Measurements from ENCODE around the gene CRYBB3.

Gene CRYBB3

GRCh38 chr22:25205847-25206246, 6.2 kb downstream of the CRYBB3 start:
- TF ChIP-seq REST (IDR thresholded peaks at IDR 0.05; ENCODE audit: insufficient read depth in 1 of 2, low read depth in 2 of 2, low read length in 2 of 2) (no peak), POLR2AphosphoS5 (IDR thresholded peaks at IDR 0.05; ENCODE audit: low read depth, low read length) (no peak), FOXP2 (optimal IDR thresholded peaks at IDR 0.05; ENCODE audit: borderline replicate concordance, extremely low read depth, extremely low read length, insufficient read depth) (no peak), TAF1 (IDR thresholded peaks at IDR 0.05; ENCODE audit: borderline replicate concordance, insufficient read depth, low read length) (no peak), SIN3A (IDR thresholded peaks at IDR 0.05; ENCODE audit: borderline replicate concordance, insufficient read depth, low read length) (no peak)

GRCh38 chr22:25206998-25207397, 7.3 kb downstream of the CRYBB3 start:
- TF ChIP-seq TAF1 (IDR thresholded peaks at IDR 0.05; ENCODE audit: borderline replicate concordance, insufficient read depth, low read length) (no peak), FOXP2 (optimal IDR thresholded peaks at IDR 0.05; ENCODE audit: borderline replicate concordance, extremely low read depth, extremely low read length, insufficient read depth) (no peak), REST (IDR thresholded peaks at IDR 0.05; ENCODE audit: insufficient read depth in 1 of 2, low read depth in 2 of 2, low read length in 2 of 2) (no peak), POLR2AphosphoS5 (IDR thresholded peaks at IDR 0.05; ENCODE audit: low read depth, low read length) (no peak), SIN3A (IDR thresholded peaks at IDR 0.05; ENCODE audit: borderline replicate concordance, insufficient read depth, low read length) (no peak)

- TF ChIP-seq TAF1 (IDR thresholded peaks at IDR 0.05; ENCODE audit: borderline replicate concordance, insufficient read depth, low read length) (no peak), POLR2AphosphoS5 (IDR thresholded peaks at IDR 0.05; ENCODE audit: low read depth, low read length) (no peak), REST (IDR thresholded peaks at IDR 0.05; ENCODE audit: insufficient read depth in 1 of 2, low read depth in 2 of 2, low read length in 2 of 2) (no peak), SIN3A (IDR thresholded peaks at IDR 0.05; ENCODE audit: borderline replicate concordance, insufficient read depth, low read length) (no peak), FOXP2 (optimal IDR thresholded peaks at IDR 0.05; ENCODE audit: borderline replicate concordance, extremely low read depth, extremely low read length, insufficient read depth) (no peak)
Observed at GRCh38 chr22:25207553-25208157, 8.0 kb downstream of the CRYBB3 start.

GRCh38 chr22:25208328-25208727, 8.7 kb downstream of the CRYBB3 start:
- TF ChIP-seq POLR2AphosphoS5 (IDR thresholded peaks at IDR 0.05; ENCODE audit: low read depth, low read length) (no peak), FOXP2 (optimal IDR thresholded peaks at IDR 0.05; ENCODE audit: borderline replicate concordance, extremely low read depth, extremely low read length, insufficient read depth) (no peak), TAF1 (IDR thresholded peaks at IDR 0.05; ENCODE audit: borderline replicate concordance, insufficient read depth, low read length) (no peak), REST (IDR thresholded peaks at IDR 0.05; ENCODE audit: insufficient read depth in 1 of 2, low read depth in 2 of 2, low read length in 2 of 2) (no peak), SIN3A (IDR thresholded peaks at IDR 0.05; ENCODE audit: borderline replicate concordance, insufficient read depth, low read length) (no peak)

Data from PFSK-1 (cell line).